T-helper 2 cell treated with Interferon-gamma antibody and Interleukin-4, amounts not matched to agents 100 ng/mL and 5 ng/mL, for 36 hours (primary cell): Measurements from ENCODE around the gene ST6GALNAC5. TPM values are rescaled to one million over a fixed set of nuclear protein-coding genes. Genes with fewer than 3 reads are reported as not detected.

Experiments used
- intact Hi-C: fragments of 100-400 bp; cut with micrococcal nuclease; formaldehyde crosslinking; loops from one replicate; pipeline ENCODE4 v1.15.1; 2023
- total RNA-seq: library from RNA; stranded (reverse); gene quantifications from 2 replicates; pipeline ENCODE4 v1.2.3, GENCODE V29; 2022

Gene ST6GALNAC5
- total RNA-seq, 1 donor from 2014 or later, result not detected

- intact Hi-C loops, result no loop called here
Measured at GRCh38 chr1:77039739-77040138, 172.5 kb downstream of the ST6GALNAC5 start.

GRCh38 chr1:77040826-77041225 is 173.5 kb downstream of the ST6GALNAC5 start:
- intact Hi-C loops, result no loop called here

- intact Hi-C loops, result no loop called here
Measured at GRCh38 chr1:77044133-77044849, 177.0 kb downstream of the ST6GALNAC5 start.

GRCh38 chr1:77047575-77047974 is 180.3 kb downstream of the ST6GALNAC5 start:
- intact Hi-C loops, result no loop called here

- intact Hi-C loops, result no loop called here
Measured at GRCh38 chr1:77047978-77048614, 180.8 kb downstream of the ST6GALNAC5 start.

- intact Hi-C loops, result no loop called here
Measured at GRCh38 chr1:77048615-77049005, 181.3 kb downstream of the ST6GALNAC5 start.

- intact Hi-C loops, result no loop called here
Measured at GRCh38 chr1:77051425-77051824, 184.1 kb downstream of the ST6GALNAC5 start.

- intact Hi-C loops, result no loop called here
Measured at GRCh38 chr1:77056525-77056924, 189.2 kb downstream of the ST6GALNAC5 start.

GRCh38 chr1:77057994-77058585 is 190.8 kb downstream of the ST6GALNAC5 start:
- intact Hi-C loops, result no loop called here

GRCh38 chr1:77060000-77060399 is 192.7 kb downstream of the ST6GALNAC5 start:
- intact Hi-C loops, result no loop called here

- intact Hi-C loops, result no loop called here
Measured at GRCh38 chr1:77061162-77061561, 193.9 kb downstream of the ST6GALNAC5 start.

GRCh38 chr1:77063118-77063517 is 195.8 kb downstream of the ST6GALNAC5 start:
- intact Hi-C loops, result no loop called here

GRCh38 chr1:77064246-77064645 is 197.0 kb downstream of the ST6GALNAC5 start:
- intact Hi-C loops, result no loop called here

- intact Hi-C loops, result no loop called here
Measured at GRCh38 chr1:77065693-77066342, 198.5 kb downstream of the ST6GALNAC5 start.

- intact Hi-C loops, result no loop called here
Measured at GRCh38 chr1:77068013-77068412, 200.7 kb downstream of the ST6GALNAC5 start.

GRCh38 chr1:77076759-77077158 is 209.5 kb downstream of the ST6GALNAC5 start:
- intact Hi-C loops, result no loop called here

GRCh38 chr1:77081834-77082233 is 214.6 kb downstream of the ST6GALNAC5 start:
- intact Hi-C loops, result no loop called here

GRCh38 chr1:77084457-77084856 is 217.2 kb downstream of the ST6GALNAC5 start:
- intact Hi-C loops, result no loop called here

GRCh38 chr1:77085109-77085508 is 217.8 kb downstream of the ST6GALNAC5 start:
- intact Hi-C loops, result no loop called here

GRCh38 chr1:77089756-77090155 is 222.5 kb downstream of the ST6GALNAC5 start:
- intact Hi-C loops, result no loop called here

GRCh38 chr1:77095236-77095635 is 228.0 kb downstream of the ST6GALNAC5 start:
- intact Hi-C loops, result no loop called here
